ENCODE measurements around the gene SPX. TPM values are rescaled to one million over a fixed set of nuclear protein-coding genes. Genes with fewer than 3 reads are reported as not detected.

SPX gene
- polyA plus RNA-seq, 2 of the 4 experiments (the other 2 are of a cell fraction) = 2.9 to 39.8 TPM

DNA sequence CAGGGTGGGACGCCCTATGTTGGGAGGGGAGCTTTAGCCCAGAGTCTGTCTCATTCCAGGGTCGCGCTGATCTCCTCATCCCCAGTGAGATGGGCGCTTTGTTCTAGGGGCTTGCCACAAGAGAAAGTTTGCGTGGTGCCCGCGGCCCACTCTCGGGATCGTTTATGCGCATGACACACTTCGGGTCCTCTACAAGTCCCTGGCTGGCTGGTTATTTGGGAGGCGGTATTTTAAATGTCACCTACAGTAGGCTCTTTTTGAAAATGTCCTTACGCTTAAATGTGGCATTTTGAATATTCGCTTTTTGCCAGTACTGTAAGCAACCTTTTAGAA is 24.0 kb upstream of the SPX start:
- peak overlapping the region; percentile 82 for H3K4me2 ChIP-seq
- TF ChIP-seq ZFP36 (IDR thresholded peaks at IDR 0.05; ENCODE audit: borderline replicate concordance, partially characterized antibody) = no peak
- TF ChIP-seq, protein P1, sequence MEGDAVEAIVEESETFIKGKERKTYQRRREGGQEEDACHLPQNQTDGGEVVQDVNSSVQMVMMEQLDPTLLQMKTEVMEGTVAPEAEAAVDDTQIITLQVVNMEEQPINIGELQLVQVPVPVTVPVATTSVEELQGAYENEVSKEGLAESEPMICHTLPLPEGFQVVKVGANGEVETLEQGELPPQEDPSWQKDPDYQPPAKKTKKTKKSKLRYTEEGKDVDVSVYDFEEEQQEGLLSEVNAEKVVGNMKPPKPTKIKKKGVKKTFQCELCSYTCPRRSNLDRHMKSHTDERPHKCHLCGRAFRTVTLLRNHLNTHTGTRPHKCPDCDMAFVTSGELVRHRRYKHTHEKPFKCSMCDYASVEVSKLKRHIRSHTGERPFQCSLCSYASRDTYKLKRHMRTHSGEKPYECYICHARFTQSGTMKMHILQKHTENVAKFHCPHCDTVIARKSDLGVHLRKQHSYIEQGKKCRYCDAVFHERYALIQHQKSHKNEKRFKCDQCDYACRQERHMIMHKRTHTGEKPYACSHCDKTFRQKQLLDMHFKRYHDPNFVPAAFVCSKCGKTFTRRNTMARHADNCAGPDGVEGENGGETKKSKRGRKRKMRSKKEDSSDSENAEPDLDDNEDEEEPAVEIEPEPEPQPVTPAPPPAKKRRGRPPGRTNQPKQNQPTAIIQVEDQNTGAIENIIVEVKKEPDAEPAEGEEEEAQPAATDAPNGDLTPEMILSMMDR (IDR thresholded peaks at IDR 0.05) = no peak
- TF ChIP-seq, protein P2, sequence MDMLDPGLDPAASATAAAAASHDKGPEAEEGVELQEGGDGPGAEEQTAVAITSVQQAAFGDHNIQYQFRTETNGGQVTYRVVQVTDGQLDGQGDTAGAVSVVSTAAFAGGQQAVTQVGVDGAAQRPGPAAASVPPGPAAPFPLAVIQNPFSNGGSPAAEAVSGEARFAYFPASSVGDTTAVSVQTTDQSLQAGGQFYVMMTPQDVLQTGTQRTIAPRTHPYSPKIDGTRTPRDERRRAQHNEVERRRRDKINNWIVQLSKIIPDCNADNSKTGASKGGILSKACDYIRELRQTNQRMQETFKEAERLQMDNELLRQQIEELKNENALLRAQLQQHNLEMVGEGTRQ (IDR thresholded peaks at IDR 0.05) = no peak
- no peak for TF ChIP-seq MAFK (IDR thresholded peaks at IDR 0.05; ENCODE audit: partially characterized antibody)
- POLR2A ChIA-PET = interaction anchor here (1.0 to 2.3 kb wide), 8 partner anchors 14 to 178 kb away, joined by 3 to 18 read pairs (median 6); partner anchors contain the start of genes LDHB, PYROXD1 and SPX
- no peaks in the 10 kb centered on the region for H3K9me3 ChIP-seq
- DNase-seq (ENCODE audit: low read depth in 1 of 2, low spot score in 1 of 2) (peak; percentile 24 to 28), ATAC-seq (peak; percentile 31 to 54), FAIRE-seq (no peak)
- 0% methylated on average over 11 of the region's 14 CpGs for WGBS (ENCODE audit: missing lambda C conversion rate)
- peak overlapping the region; percentile 93 to 94 for H3K27ac ChIP-seq
- peaks cover 31% of the 10 kb centered on the region for H3K4me1 ChIP-seq
- CTCF ChIA-PET = interaction anchor here (1.1 to 1.2 kb wide), 2 partner anchors 210 to 253 kb away, joined by 3 read pairs; no protein-coding TSS in a partner anchor
- peak overlapping the region; percentile 96 for H3K4me3 ChIP-seq

DNA sequence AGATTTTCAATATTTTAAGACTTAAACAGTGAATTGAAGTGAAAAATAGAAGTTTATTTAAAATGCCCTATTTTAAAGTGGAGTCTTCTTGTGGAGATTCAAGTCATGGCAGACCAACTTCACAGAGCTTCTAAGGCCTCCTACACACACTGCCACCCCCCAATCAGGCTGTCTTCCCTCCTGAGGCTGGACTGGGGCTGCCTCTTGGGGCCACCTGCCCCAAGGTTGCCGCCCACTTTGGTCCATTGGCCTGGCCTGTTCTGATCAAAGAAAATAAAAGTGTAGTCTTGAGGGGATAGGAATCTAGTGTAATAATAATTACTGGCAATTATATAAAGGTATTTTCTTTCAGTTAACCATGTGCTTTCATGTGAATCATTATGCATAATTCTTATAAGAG is 23.2 kb upstream of the SPX start:
- CTCF ChIA-PET = interaction anchor here (1.1 kb wide), 1 partner anchor 211 kb away, joined by 3 read pairs; no protein-coding TSS in a partner anchor

DNA sequence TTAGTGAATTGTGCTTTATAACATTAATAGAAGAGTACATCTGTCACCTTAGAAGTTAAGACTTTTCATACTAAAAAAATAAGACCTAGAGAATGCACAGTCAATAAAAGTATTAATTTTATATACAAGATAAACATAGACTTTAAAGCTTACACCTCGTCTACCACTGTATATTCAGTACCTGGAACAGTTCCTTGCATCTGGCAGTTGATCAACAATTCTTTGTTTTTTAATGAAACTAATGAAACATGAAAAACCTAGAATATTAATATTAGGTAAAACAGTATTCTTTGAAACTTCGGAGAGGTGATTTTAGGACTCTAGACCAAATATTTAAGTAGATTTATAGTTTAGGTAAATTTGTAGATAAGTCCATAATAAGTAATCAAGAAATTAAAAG is 20.2 kb upstream of the SPX start:
- POLR2A ChIA-PET = no interaction called here
- H3K4me1 ChIP-seq = peaks cover 17% of the 10 kb centered on the region
- CTCF ChIA-PET = interaction anchor here (1.0 kb wide), 1 partner anchor 26 kb away, joined by 3 read pairs; no protein-coding TSS in a partner anchor
- TF ChIP-seq EHMT2 (IDR thresholded peaks at IDR 0.05; ENCODE audit: low read depth) = no peak
- TF ChIP-seq MYC (IDR thresholded peaks at IDR 0.05; ENCODE audit: borderline replicate concordance, low read length) = no peak
- TF ChIP-seq CBX2 (IDR thresholded peaks at IDR 0.05; ENCODE audit: borderline replicate concordance, low read depth) = no peak
- TF ChIP-seq, protein P2 (IDR thresholded peaks at IDR 0.05) = no peak
- TF ChIP-seq KDM5A (IDR thresholded peaks at IDR 0.05) = no peak
- TF ChIP-seq HOXB13 (CRISPR knock-in tag; IDR thresholded peaks at IDR 0.05; ENCODE audit: low read depth) = no peak
- TF ChIP-seq ZC3H11A (IDR thresholded peaks at IDR 0.05) = no peak
- TF ChIP-seq SMC3 (IDR thresholded peaks at IDR 0.05) = no peak
- TF ChIP-seq, protein P3, sequence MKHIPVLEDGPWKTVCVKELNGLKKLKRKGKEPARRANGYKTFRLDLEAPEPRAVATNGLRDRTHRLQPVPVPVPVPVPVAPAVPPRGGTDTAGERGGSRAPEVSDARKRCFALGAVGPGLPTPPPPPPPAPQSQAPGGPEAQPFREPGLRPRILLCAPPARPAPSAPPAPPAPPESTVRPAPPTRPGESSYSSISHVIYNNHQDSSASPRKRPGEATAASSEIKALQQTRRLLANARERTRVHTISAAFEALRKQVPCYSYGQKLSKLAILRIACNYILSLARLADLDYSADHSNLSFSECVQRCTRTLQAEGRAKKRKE (CRISPR knock-in tag; IDR thresholded peaks at IDR 0.05; ENCODE audit: low read depth) = no peak
- TF ChIP-seq, protein P4, sequence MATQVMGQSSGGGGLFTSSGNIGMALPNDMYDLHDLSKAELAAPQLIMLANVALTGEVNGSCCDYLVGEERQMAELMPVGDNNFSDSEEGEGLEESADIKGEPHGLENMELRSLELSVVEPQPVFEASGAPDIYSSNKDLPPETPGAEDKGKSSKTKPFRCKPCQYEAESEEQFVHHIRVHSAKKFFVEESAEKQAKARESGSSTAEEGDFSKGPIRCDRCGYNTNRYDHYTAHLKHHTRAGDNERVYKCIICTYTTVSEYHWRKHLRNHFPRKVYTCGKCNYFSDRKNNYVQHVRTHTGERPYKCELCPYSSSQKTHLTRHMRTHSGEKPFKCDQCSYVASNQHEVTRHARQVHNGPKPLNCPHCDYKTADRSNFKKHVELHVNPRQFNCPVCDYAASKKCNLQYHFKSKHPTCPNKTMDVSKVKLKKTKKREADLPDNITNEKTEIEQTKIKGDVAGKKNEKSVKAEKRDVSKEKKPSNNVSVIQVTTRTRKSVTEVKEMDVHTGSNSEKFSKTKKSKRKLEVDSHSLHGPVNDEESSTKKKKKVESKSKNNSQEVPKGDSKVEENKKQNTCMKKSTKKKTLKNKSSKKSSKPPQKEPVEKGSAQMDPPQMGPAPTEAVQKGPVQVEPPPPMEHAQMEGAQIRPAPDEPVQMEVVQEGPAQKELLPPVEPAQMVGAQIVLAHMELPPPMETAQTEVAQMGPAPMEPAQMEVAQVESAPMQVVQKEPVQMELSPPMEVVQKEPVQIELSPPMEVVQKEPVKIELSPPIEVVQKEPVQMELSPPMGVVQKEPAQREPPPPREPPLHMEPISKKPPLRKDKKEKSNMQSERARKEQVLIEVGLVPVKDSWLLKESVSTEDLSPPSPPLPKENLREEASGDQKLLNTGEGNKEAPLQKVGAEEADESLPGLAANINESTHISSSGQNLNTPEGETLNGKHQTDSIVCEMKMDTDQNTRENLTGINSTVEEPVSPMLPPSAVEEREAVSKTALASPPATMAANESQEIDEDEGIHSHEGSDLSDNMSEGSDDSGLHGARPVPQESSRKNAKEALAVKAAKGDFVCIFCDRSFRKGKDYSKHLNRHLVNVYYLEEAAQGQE (IDR thresholded peaks at IDR 0.05) = no peak
- TF ChIP-seq ZFP36 (IDR thresholded peaks at IDR 0.05; ENCODE audit: borderline replicate concordance, partially characterized antibody) = no peak

More for the DNA sequence above, 23.2 kb upstream of the SPX start:
- WGBS (ENCODE audit: missing lambda C conversion rate) = 95% methylated on average over 1 of the region's 1 CpG
- ATAC-seq = no peak
- no peaks in the 10 kb centered on the region for H3K9me3 ChIP-seq
- peak overlapping the region; percentile 82 for H3K4me2 ChIP-seq
- POLR2A ChIA-PET = no interaction called here
- H3K4me1 ChIP-seq = peaks cover 31% of the 10 kb centered on the region
- TF ChIP-seq JUNB (IDR thresholded peaks at IDR 0.05) (no peak), FOSL2 (IDR thresholded peaks at IDR 0.05) (no peak), FOSL2 (CRISPR knock-in tag; IDR thresholded peaks at IDR 0.05) (no peak), BHLHE40 (IDR thresholded peaks at IDR 0.05; ENCODE audit: low read depth, low read length) (no peak), HEYL (CRISPR knock-in tag; IDR thresholded peaks at IDR 0.05) (no peak), FOXS1 (CRISPR knock-in tag; IDR thresholded peaks at IDR 0.05) (no peak), TP53 (CRISPR knock-in tag; IDR thresholded peaks at IDR 0.05) (no peak), GATA3 (IDR thresholded peaks at IDR 0.05; ENCODE audit: borderline replicate concordance) (no peak), ZC3H11A (IDR thresholded peaks at IDR 0.05) (no peak), TFCP2L1 (CRISPR knock-in tag; IDR thresholded peaks at IDR 0.05) (no peak), HDAC2 (IDR thresholded peaks at IDR 0.05) (no peak), KDM5A (IDR thresholded peaks at IDR 0.05) (no peak), HOXA7 (CRISPR knock-in tag; IDR thresholded peaks at IDR 0.05) (no peak), PHF8 (IDR thresholded peaks at IDR 0.05; ENCODE audit: borderline replicate concordance, low read depth) (no peak), HOXB13 (CRISPR knock-in tag; IDR thresholded peaks at IDR 0.05; ENCODE audit: low read depth) (no peak), JUN (IDR thresholded peaks at IDR 0.05) (no peak), NR3C1 (IDR thresholded peaks at IDR 0.05) (no peak), CEBPB (IDR thresholded peaks at IDR 0.05) (no peak)
- TF ChIP-seq, protein P1 (IDR thresholded peaks at IDR 0.05) = no peak
- TF ChIP-seq, protein P5, sequence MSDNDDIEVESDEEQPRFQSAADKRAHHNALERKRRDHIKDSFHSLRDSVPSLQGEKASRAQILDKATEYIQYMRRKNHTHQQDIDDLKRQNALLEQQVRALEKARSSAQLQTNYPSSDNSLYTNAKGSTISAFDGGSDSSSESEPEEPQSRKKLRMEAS (IDR thresholded peaks at IDR 0.05) = no peak
- peak overlapping the region; percentile 96 for H3K4me3 ChIP-seq
- FAIRE-seq = no peak
- DNase-seq (ENCODE audit: low read depth in 1 of 2, low spot score in 1 of 2) = no peak
- H3K27ac ChIP-seq = peak overlapping the region in 1 of 2 experiments; percentile 94; a peak in 2 of 6 replicates

More for the DNA sequence above, 20.2 kb upstream of the SPX start:
- Histone ChIP-seq H3K4me3 (no peak overlapping the region), H3K27ac (no peak overlapping the region), H3K9me3 (no peaks in the 10 kb centered on the region), H3K4me2 (no peak overlapping the region)
- WGBS (ENCODE audit: missing lambda C conversion rate) = 60% methylated on average over 2 of the region's 2 CpGs
- DNase-seq (ENCODE audit: low read depth in 1 of 2, low spot score in 1 of 2) (no peak), FAIRE-seq (no peak), ATAC-seq (no peak)
